Activated B cell treated with CpG ODN at 0.5 μM for 24 hours (primary cell): ENCODE data around the gene VPS26C. TPM values are rescaled to one million over a fixed set of nuclear protein-coding genes. Genes with fewer than 3 reads are reported as not detected.

Experiments used
- ATAC-seq: fragments of 200-7000 bp; cut with Tn5 transposase; one replicate; pipeline ENCODE4 v1.10.0; 2021; ENCODE audit warnings: low read depth, mild to moderate bottlenecking, moderate library complexity
- CTCF ChIA-PET: fragments of 350-600 bp; sonication (Branson Sonifier 250); formaldehyde crosslinking; loops from one replicate; lab custom pipeline; 2021; ENCODE audit warnings: antibody characterized with exemption; lab: Charles Lee
- POLR2A ChIA-PET: fragments of 350-600 bp; sonication (Branson Sonifier 250); formaldehyde crosslinking; loops from one replicate; lab custom pipeline; 2021; ENCODE audit warnings: antibody characterized with exemption; lab: Charles Lee
- DNase-seq: peaks from one replicate; pipeline ENCODE4 v3.0.0; 2022
- H3K27ac Mint-ChIP-seq: one replicate; pipeline ENCODE4 v1.8.0; 2020; ENCODE audit warnings: mixed read lengths
- H3K27me3 Mint-ChIP-seq: one replicate; pipeline ENCODE4 v1.8.0; 2021; ENCODE audit warnings: mixed read lengths
- H3K36me3 Mint-ChIP-seq: one replicate; pipeline ENCODE4 v1.8.0; 2021; ENCODE audit warnings: low read depth, mixed read lengths
- H3K4me1 Mint-ChIP-seq: one replicate; pipeline ENCODE4 v1.8.0; 2021; ENCODE audit warnings: mixed read lengths
- H3K4me3 Mint-ChIP-seq: one replicate; pipeline ENCODE4 v1.8.0; 2020; ENCODE audit warnings: mild to moderate bottlenecking, mixed read lengths
- H3K9me3 Mint-ChIP-seq: one replicate; pipeline ENCODE4 v1.8.0; 2020; ENCODE audit warnings: mixed read lengths
- CTCF ChIP-seq: fragments of 200-600 bp; IDR thresholded peaks from one replicate; pipeline ENCODE4 v1.8.0; 2022; ENCODE audit warnings: antibody characterized with exemption, mild to moderate bottlenecking
- intact Hi-C: fragments of 100-400 bp; cut with micrococcal nuclease; formaldehyde crosslinking; loops from one replicate; pipeline ENCODE4 v1.15.1; 2024
- total RNA-seq: library from RNA; stranded (reverse); gene quantifications from 2 replicates; pipeline ENCODE4 v1.2.3, GENCODE V29; 2022

VPS26C gene
- total RNA-seq, 1 donor from 2014 or later = 45.2 TPM

- CTCF ChIA-PET = no interaction called here
- H3K27ac Mint-ChIP-seq = no peak overlapping the region
- no peak for DNase-seq
Measured at GRCh38 chr21:37200641-37201480, 66.3 kb downstream of the VPS26C start.

DNA sequence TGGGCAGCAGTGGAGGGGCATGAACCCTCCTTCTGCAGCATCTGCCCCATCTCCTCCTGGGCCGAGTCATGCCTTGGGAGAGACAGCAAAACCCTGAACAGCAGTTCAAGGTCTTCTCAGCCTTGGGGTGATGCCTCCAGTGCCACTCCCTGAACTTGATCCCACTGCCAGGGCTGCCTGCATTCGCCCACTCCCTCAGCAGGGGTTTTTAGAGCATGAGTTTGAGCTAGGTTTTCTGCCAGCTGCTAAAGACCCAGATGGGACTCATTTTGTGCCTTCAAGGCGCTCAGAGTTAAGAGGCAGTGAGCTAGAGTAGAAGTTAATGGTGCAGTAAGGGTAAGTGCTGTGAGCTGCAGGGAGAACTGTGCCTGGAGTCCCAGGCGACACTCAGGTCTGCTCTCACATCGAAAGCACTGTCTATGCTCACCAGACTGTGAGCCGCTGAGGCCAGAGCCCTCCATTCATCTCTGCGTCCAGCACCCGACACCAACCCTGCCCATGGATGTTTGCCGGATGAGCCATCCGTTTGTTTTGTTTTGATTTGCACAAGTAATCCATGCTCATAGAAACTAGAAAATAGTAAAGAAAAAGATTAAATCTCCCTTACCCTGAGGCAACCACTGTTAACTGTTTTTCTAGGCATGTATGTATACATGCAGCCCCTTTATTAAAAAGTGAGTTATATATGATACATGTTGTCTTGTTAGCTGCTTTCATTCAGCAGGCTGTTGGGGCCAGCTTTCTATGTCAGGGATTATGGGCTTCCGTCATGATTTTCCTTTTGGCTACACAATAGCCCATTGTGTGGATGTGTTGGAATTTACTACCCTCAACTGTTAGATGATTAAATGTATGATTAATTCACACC is 67.8 kb downstream of the VPS26C start:
- no peak for TF ChIP-seq CTCF
- Mint-ChIP-seq H3K27ac (no peak overlapping the region), H3K36me3 (peaks cover 80% of the 10 kb centered on the region), H3K4me1 (no peaks in the 10 kb centered on the region), H3K9me3 (no peaks in the 10 kb centered on the region), H3K4me3 (no peak overlapping the region), H3K27me3 (no peaks in the 10 kb centered on the region)
- ChIA-PET CTCF (no interaction called here), POLR2A (no interaction called here)
- DNase-seq (no peak), ATAC-seq (no peak)
- intact Hi-C loops = no loop called here

More at GRCh38 chr21:37200641-37201480, 66.3 kb downstream of the VPS26C start:
- POLR2A ChIA-PET = interaction anchor here (0.8 kb wide), 1 partner anchor 16 kb away, joined by 3 read pairs; no protein-coding TSS in a partner anchor
- Mint-ChIP-seq H3K36me3 (peaks cover 66% of the 10 kb centered on the region), H3K4me1 (peaks cover under 1% of the 10 kb centered on the region), H3K27me3 (no peaks in the 10 kb centered on the region), H3K9me3 (no peaks in the 10 kb centered on the region), H3K4me3 (no peak overlapping the region)
- ATAC-seq = no peak
- intact Hi-C loops = no loop called here
- TF ChIP-seq CTCF = no peak

DNA sequence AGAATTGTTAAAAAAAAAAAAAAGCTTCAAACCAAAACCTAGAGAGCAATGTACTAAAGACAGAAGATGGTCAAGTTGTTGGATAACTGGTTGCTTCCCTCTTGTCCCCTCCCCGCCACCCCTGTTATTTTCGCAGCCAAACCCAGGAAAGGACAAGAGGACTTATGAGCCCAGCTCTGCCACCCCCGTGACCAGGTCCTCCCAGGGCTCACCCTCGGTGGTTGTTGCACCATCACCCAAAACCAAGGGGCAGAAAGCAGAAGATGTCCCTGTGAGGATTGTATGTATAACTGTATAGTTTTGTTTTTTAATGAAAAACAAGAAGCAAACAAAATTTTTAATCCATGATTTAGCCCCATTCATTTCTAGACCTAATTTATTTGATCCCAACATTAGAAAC is 69.4 kb downstream of the VPS26C start:
- ChIA-PET POLR2A (no interaction called here), CTCF (no interaction called here)
- H3K4me1 Mint-ChIP-seq = no peaks in the 10 kb centered on the region
- H3K4me3 Mint-ChIP-seq = no peak overlapping the region
- H3K27me3 Mint-ChIP-seq = no peaks in the 10 kb centered on the region
- no peak overlapping the region for H3K27ac Mint-ChIP-seq
- DNase-seq (no peak), ATAC-seq (no peak)
- intact Hi-C loops = no loop called here
- H3K36me3 Mint-ChIP-seq = peaks cover 88% of the 10 kb centered on the region
- no peaks in the 10 kb centered on the region for H3K9me3 Mint-ChIP-seq
- TF ChIP-seq CTCF = no peak

- no peaks in the 10 kb centered on the region for H3K27me3 Mint-ChIP-seq
- H3K4me3 Mint-ChIP-seq = no peak overlapping the region
- no peak for DNase-seq
- TF ChIP-seq CTCF = no peak
- H3K4me1 Mint-ChIP-seq = no peaks in the 10 kb centered on the region
- no peaks in the 10 kb centered on the region for H3K9me3 Mint-ChIP-seq
- ChIA-PET POLR2A (interaction anchor here (0.5 kb wide), 1 partner anchor 8 kb away, joined by 3 read pairs; no protein-coding TSS in a partner anchor), CTCF (no interaction called here)
- intact Hi-C loops = no loop called here
- no peak overlapping the region for H3K27ac Mint-ChIP-seq
- H3K36me3 Mint-ChIP-seq = peaks cover 89% of the 10 kb centered on the region
- ATAC-seq = no peak
Measured at GRCh38 chr21:37196847-37197246, 70.3 kb downstream of the VPS26C start.

DNA sequence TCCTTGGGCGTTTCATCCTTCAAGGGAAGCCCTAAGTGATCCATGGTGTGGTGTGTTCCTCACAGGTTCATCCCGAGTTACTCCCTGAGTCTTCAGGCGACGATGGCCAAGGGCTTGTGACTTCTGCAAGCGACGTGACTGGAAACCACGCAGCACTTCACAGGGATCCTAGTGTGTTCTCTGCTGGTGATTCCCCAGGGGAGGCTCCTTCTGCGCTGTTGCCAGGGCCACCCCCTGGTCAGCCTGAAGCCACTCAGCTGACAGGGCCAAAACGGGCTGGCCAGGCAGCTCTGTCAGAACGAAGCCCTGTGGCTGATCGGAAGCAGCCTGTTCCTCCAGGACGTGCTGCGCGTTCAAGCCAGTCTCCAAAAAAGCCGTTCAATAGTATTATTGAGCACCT is 71.5 kb downstream of the VPS26C start:
- ChIA-PET CTCF (no interaction called here), POLR2A (no interaction called here)
- peaks cover 89% of the 10 kb centered on the region for H3K36me3 Mint-ChIP-seq
- H3K4me1 Mint-ChIP-seq = no peaks in the 10 kb centered on the region
- TF ChIP-seq CTCF = no peak
- intact Hi-C loops = no loop called here
- H3K9me3 Mint-ChIP-seq = no peaks in the 10 kb centered on the region
- ATAC-seq (no peak), DNase-seq (no peak)
- H3K27ac Mint-ChIP-seq = no peak overlapping the region
- H3K27me3 Mint-ChIP-seq = no peaks in the 10 kb centered on the region
- H3K4me3 Mint-ChIP-seq = no peak overlapping the region
